A673 (cell line): ENCODE data around the gene GOLGA5. TPM values are rescaled to one million over a fixed set of nuclear protein-coding genes. Genes with fewer than 3 reads are reported as not detected.

Source experiments
- BruUV-seq: library from RNA; stranded (reverse); fragments of 400-500 nt; replicated peaks from 2 replicates; lab custom pipeline; 2021; lab: Mats Ljungman, UMichigan
- CTCF ChIA-PET: fragments of 300-600 bp; sonication (Branson Sonifier 250); formaldehyde crosslinking; loops from one replicate; lab custom pipeline; 2022; ENCODE audit warnings: antibody characterized with exemption; lab: Charles Lee
- POLR2A ChIA-PET: fragments of 300-600 bp; sonication (Branson Sonifier 250); formaldehyde crosslinking; loops from one replicate; lab custom pipeline; 2022; ENCODE audit warnings: antibody characterized with exemption; ENCODE audit not compliant: low non-redundant PET; lab: Charles Lee
- DNase-seq: peaks from one replicate; pipeline ENCODE4 v3.0.0-alpha.2; 2015; ENCODE audit warnings: low spot score
- H3K27ac ChIP-seq: fragments of 200-600 bp; sonication (generic); 2 replicates; pipeline ENCODE4 v1.5.1; 2016; ENCODE audit warnings: mixed run types, low read depth, mild to moderate bottlenecking, mixed read lengths, antibody characterized with exemption, low read length; ENCODE audit not compliant: poor library complexity, severe bottlenecking
- H3K27me3 ChIP-seq: fragments of 200-600 bp; sonication (generic); replicated peaks from 2 replicates; pipeline ENCODE4 v1.6.1; 2017; ENCODE audit warnings: mixed run types, low read depth, mild to moderate bottlenecking, mixed read lengths, antibody characterized with exemption, low read length; ENCODE audit not compliant: insufficient read depth, poor library complexity
- H3K36me3 ChIP-seq: fragments of 200-600 bp; sonication (generic); 2 replicates; pipeline ENCODE4 v1.6.1; 2016; ENCODE audit warnings: mixed run types, mild to moderate bottlenecking, mixed read lengths, antibody characterized with exemption, low read length; ENCODE audit not compliant: insufficient read depth, poor library complexity, severe bottlenecking
- H3K4me1 ChIP-seq: fragments of 200-600 bp; sonication (generic); 2 replicates; pipeline ENCODE4 v1.6.1; 2017; ENCODE audit warnings: mixed run types, mild to moderate bottlenecking, mixed read lengths, antibody characterized with exemption, low read length; ENCODE audit not compliant: insufficient read depth, poor library complexity, severe bottlenecking
- H3K4me3 ChIP-seq: fragments of 200-600 bp; sonication (generic); 2 replicates; pipeline ENCODE4 v1.5.1; 2016; ENCODE audit warnings: low read depth, mixed run types, mild to moderate bottlenecking, mixed read lengths, low read length; ENCODE audit not compliant: poor library complexity, severe bottlenecking
- H3K9me3 ChIP-seq: fragments of 200-600 bp; sonication (generic); 2 replicates; pipeline ENCODE4 v1.6.1; 2016; ENCODE audit warnings: mixed run types, low read depth, mild to moderate bottlenecking, mixed read lengths, antibody characterized with exemption, low read length; ENCODE audit not compliant: poor library complexity, severe bottlenecking
- CTCF ChIP-seq: fragments of 300-800, 200-600 bp; sonication (generic); conservative IDR thresholded peaks from 2 replicates; pipeline ENCODE4 v1.5.1; 2017; ENCODE audit warnings: low read depth, mild to moderate bottlenecking, antibody characterized with exemption, low read length, moderate library complexity, mixed read lengths
- EZH2 ChIP-seq: fragments of 200-600 bp; sonication (generic); IDR thresholded peaks from 2 replicates; pipeline ENCODE4 v1.6.1; 2017; ENCODE audit warnings: borderline replicate concordance, low read depth, mild to moderate bottlenecking, mixed read lengths, antibody characterized with exemption, low read length; ENCODE audit not compliant: poor library complexity, severe bottlenecking
- intact Hi-C: fragments of 100-400 bp; cut with micrococcal nuclease; formaldehyde crosslinking; loops from one replicate; pipeline ENCODE4 v1.10.0; 2022; ENCODE audit not compliant: unreplicated experiment
- total RNA-seq: library from RNA; stranded (reverse); gene quantifications from 2 replicates; pipeline ENCODE4 v1.2.3, GENCODE V29; 2021

Gene GOLGA5
- total RNA-seq, 1 experiment from 2014 or later = 21.3 TPM

GRCh38 chr14:92874962-92875661, 81.0 kb downstream of the GOLGA5 start:
- Histone ChIP-seq H3K36me3 (no peaks in the 10 kb centered on the region), H3K27ac (no peak overlapping the region), H3K4me1 (no peaks in the 10 kb centered on the region), H3K4me3 (no peak overlapping the region), H3K9me3 (no peaks in the 10 kb centered on the region), H3K27me3 (peaks cover 49% of the 10 kb centered on the region)
- TF ChIP-seq CTCF (no peak), EZH2 (no peak)
- DNase-seq = no peak
- intact Hi-C loops = no loop called here
- no TSS peak for BruUV-seq
- CTCF ChIA-PET = no interaction called here
- POLR2A ChIA-PET = no interaction called here

- no TSS peak for BruUV-seq
- Histone ChIP-seq H3K27ac (no peak overlapping the region), H3K27me3 (peaks cover 73% of the 10 kb centered on the region), H3K4me1 (no peaks in the 10 kb centered on the region), H3K36me3 (no peaks in the 10 kb centered on the region), H3K9me3 (no peaks in the 10 kb centered on the region), H3K4me3 (no peak overlapping the region)
- DNase-seq = no peak
- ChIA-PET POLR2A (no interaction called here), CTCF (no interaction called here)
- TF ChIP-seq EZH2 (no peak), CTCF (no peak)
- intact Hi-C loops = no loop called here
These were observed 83.8 kb downstream of the GOLGA5 start for GRCh38 chr14:92877757-92878431.

GRCh38 chr14:92880351-92880750, 86.2 kb downstream of the GOLGA5 start:
- ChIA-PET CTCF (interaction anchor here (1.0 kb wide), 1 partner anchor 233 kb away, joined by 4 read pairs; no protein-coding TSS in a partner anchor), POLR2A (no interaction called here)
- Histone ChIP-seq H3K9me3 (no peaks in the 10 kb centered on the region), H3K4me3 (no peak overlapping the region), H3K36me3 (no peaks in the 10 kb centered on the region), H3K4me1 (no peaks in the 10 kb centered on the region), H3K27me3 (peaks cover 82% of the 10 kb centered on the region), H3K27ac (no peak overlapping the region)
- no peak for DNase-seq
- no TSS peak for BruUV-seq
- intact Hi-C loops = no loop called here
- no peak for TF ChIP-seq EZH2
- no peak for TF ChIP-seq CTCF
